Effector memory CD8-positive, alpha-beta T cell (primary cell): ENCODE results near the gene CCBE1.

ENCODE experiments used
- ATAC-seq: fragments of 150-1000 bp; cut with Tn5 transposase; replicated peaks from 2 replicates; pipeline ENCODE4 v1.10.0; 2021; ENCODE audit warnings: mild to moderate bottlenecking, moderate library complexity
- DNase-seq, 3 experiments: peaks; one replicate each; pipeline ENCODE4 v3.0.0; 2021
- H3K27ac Mint-ChIP-seq, 2 donors: one replicate each; pipeline ENCODE4 v1.8.0; 2022; ENCODE audit warnings: mild to moderate bottlenecking in 2 of 2, mixed read lengths in 2 of 2, moderate library complexity in 2 of 2
- H3K27me3 Mint-ChIP-seq, 2 donors: one replicate each; pipeline ENCODE4 v1.8.0; 2022; ENCODE audit warnings: mixed read lengths in 2 of 2
- H3K36me3 Mint-ChIP-seq: one replicate; pipeline ENCODE4 v1.8.0; 2022; ENCODE audit warnings: mild to moderate bottlenecking, moderate library complexity, mixed read lengths; ENCODE audit not compliant: insufficient read depth
- H3K4me1 Mint-ChIP-seq, 2 donors: one replicate each; pipeline ENCODE4 v1.8.0; 2022; ENCODE audit warnings: low read depth in 2 of 2, mixed read lengths in 2 of 2
- H3K4me3 Mint-ChIP-seq, 2 donors: one replicate each; pipeline ENCODE4 v1.8.0; 2022; ENCODE audit warnings: mild to moderate bottlenecking in 2 of 2, mixed read lengths in 2 of 2, moderate library complexity in 2 of 2
- H3K9me3 Mint-ChIP-seq, 2 donors: one replicate each; pipeline ENCODE4 v1.8.0; 2022; ENCODE audit warnings: mixed read lengths in 2 of 2

CCBE1 gene

GRCh38 chr18:59470561-59471121 lies 226.6 kb downstream of the CCBE1 start:
- no peaks in the 10 kb centered on the region for H3K4me1 Mint-ChIP-seq
- ATAC-seq (no peak), DNase-seq (no peak)
- H3K36me3 Mint-ChIP-seq = no peaks in the 10 kb centered on the region
- no peak overlapping the region for H3K4me3 Mint-ChIP-seq
- H3K9me3 Mint-ChIP-seq = no peaks in the 10 kb centered on the region
- peaks cover 8 to 22% of the 10 kb centered on the region in 2 donors for H3K27me3 Mint-ChIP-seq
- H3K27ac Mint-ChIP-seq = no peak overlapping the region

GRCh38 chr18:59469463-59470180 lies 227.6 kb downstream of the CCBE1 start:
- Mint-ChIP-seq H3K27ac (no peak overlapping the region), H3K4me1 (no peaks in the 10 kb centered on the region), H3K4me3 (no peak overlapping the region), H3K9me3 (no peaks in the 10 kb centered on the region), H3K27me3 (peaks cover 14 to 22% of the 10 kb centered on the region in 2 donors), H3K36me3 (no peaks in the 10 kb centered on the region)
- ATAC-seq (no peak), DNase-seq (no peak)

- H3K36me3 Mint-ChIP-seq = no peaks in the 10 kb centered on the region
- H3K27me3 Mint-ChIP-seq = peaks cover 16 to 18% of the 10 kb centered on the region in 2 donors
- no peak for ATAC-seq
- H3K27ac Mint-ChIP-seq = no peak overlapping the region
- no peaks in the 10 kb centered on the region for H3K4me1 Mint-ChIP-seq
- no peaks in the 10 kb centered on the region for H3K9me3 Mint-ChIP-seq
- no peak for DNase-seq
- H3K4me3 Mint-ChIP-seq = no peak overlapping the region
These were observed 228.4 kb downstream of the CCBE1 start for GRCh38 chr18:59468821-59469220.

GRCh38 chr18:59467497-59467896 lies 229.7 kb downstream of the CCBE1 start:
- no peak for DNase-seq
- ATAC-seq = no peak
- Mint-ChIP-seq H3K9me3 (no peaks in the 10 kb centered on the region), H3K4me3 (no peak overlapping the region), H3K36me3 (no peaks in the 10 kb centered on the region), H3K27me3 (peaks cover 16 to 17% of the 10 kb centered on the region in 2 donors), H3K27ac (no peak overlapping the region), H3K4me1 (no peaks in the 10 kb centered on the region)

- DNase-seq (no peak), ATAC-seq (no peak)
- no peaks in the 10 kb centered on the region for H3K9me3 Mint-ChIP-seq
- no peaks in the 10 kb centered on the region for H3K36me3 Mint-ChIP-seq
- H3K27me3 Mint-ChIP-seq = peaks cover 16 to 17% of the 10 kb centered on the region in 2 donors
- H3K4me1 Mint-ChIP-seq = no peaks in the 10 kb centered on the region
- H3K4me3 Mint-ChIP-seq = no peak overlapping the region
- H3K27ac Mint-ChIP-seq = no peak overlapping the region
These were observed 230.2 kb downstream of the CCBE1 start for GRCh38 chr18:59466980-59467379.

- H3K36me3 Mint-ChIP-seq = no peaks in the 10 kb centered on the region
- ATAC-seq (no peak), DNase-seq (no peak)
- no peak overlapping the region for H3K27ac Mint-ChIP-seq
- peaks cover 16 to 17% of the 10 kb centered on the region in 2 donors for H3K27me3 Mint-ChIP-seq
- H3K9me3 Mint-ChIP-seq = no peaks in the 10 kb centered on the region
- H3K4me3 Mint-ChIP-seq = no peak overlapping the region
- no peaks in the 10 kb centered on the region for H3K4me1 Mint-ChIP-seq
These were observed 232.7 kb downstream of the CCBE1 start for GRCh38 chr18:59464486-59464885.

- H3K27me3 Mint-ChIP-seq = peaks cover 27 to 30% of the 10 kb centered on the region in 2 donors
- DNase-seq = no peak
- H3K9me3 Mint-ChIP-seq = no peaks in the 10 kb centered on the region
- H3K27ac Mint-ChIP-seq = no peak overlapping the region
- no peaks in the 10 kb centered on the region for H3K36me3 Mint-ChIP-seq
- no peaks in the 10 kb centered on the region for H3K4me1 Mint-ChIP-seq
- H3K4me3 Mint-ChIP-seq = no peak overlapping the region
- no peak for ATAC-seq
These were observed 236.1 kb downstream of the CCBE1 start for GRCh38 chr18:59461171-59461570.

GRCh38 chr18:59460072-59460420 lies 237.2 kb downstream of the CCBE1 start:
- Mint-ChIP-seq H3K4me3 (no peak overlapping the region), H3K27me3 (peaks cover 21 to 34% of the 10 kb centered on the region in 2 donors), H3K36me3 (no peaks in the 10 kb centered on the region), H3K9me3 (no peaks in the 10 kb centered on the region), H3K4me1 (no peaks in the 10 kb centered on the region), H3K27ac (no peak overlapping the region)
- ATAC-seq = no peak
- no peak for DNase-seq

GRCh38 chr18:59459369-59460071 lies 237.7 kb downstream of the CCBE1 start:
- ATAC-seq (no peak), DNase-seq (no peak)
- no peak overlapping the region for H3K4me3 Mint-ChIP-seq
- no peak overlapping the region for H3K27ac Mint-ChIP-seq
- no peaks in the 10 kb centered on the region for H3K36me3 Mint-ChIP-seq
- no peaks in the 10 kb centered on the region for H3K4me1 Mint-ChIP-seq
- no peaks in the 10 kb centered on the region for H3K9me3 Mint-ChIP-seq
- peaks cover 15 to 34% of the 10 kb centered on the region in 2 donors for H3K27me3 Mint-ChIP-seq

- no peak overlapping the region for H3K27ac Mint-ChIP-seq
- ATAC-seq = no peak
- H3K4me3 Mint-ChIP-seq = no peak overlapping the region
- no peaks in the 10 kb centered on the region for H3K9me3 Mint-ChIP-seq
- H3K27me3 Mint-ChIP-seq = peaks cover 13 to 33% of the 10 kb centered on the region in 2 donors
- H3K4me1 Mint-ChIP-seq = no peaks in the 10 kb centered on the region
- H3K36me3 Mint-ChIP-seq = no peaks in the 10 kb centered on the region
- DNase-seq = no peak
These were observed 238.6 kb downstream of the CCBE1 start for GRCh38 chr18:59458575-59458974.

- Mint-ChIP-seq H3K9me3 (no peaks in the 10 kb centered on the region), H3K4me1 (no peaks in the 10 kb centered on the region), H3K4me3 (no peak overlapping the region), H3K27me3 (peaks cover 13 to 41% of the 10 kb centered on the region in 2 donors), H3K27ac (no peak overlapping the region), H3K36me3 (no peaks in the 10 kb centered on the region)
- ATAC-seq = no peak
- DNase-seq = no peak
These were observed 240.6 kb downstream of the CCBE1 start for GRCh38 chr18:59456657-59457056.

- ATAC-seq = no peak
- Mint-ChIP-seq H3K27me3 (peaks cover 13 to 47% of the 10 kb centered on the region in 2 donors), H3K4me1 (no peaks in the 10 kb centered on the region), H3K4me3 (no peak overlapping the region), H3K9me3 (no peaks in the 10 kb centered on the region), H3K36me3 (no peaks in the 10 kb centered on the region), H3K27ac (no peak overlapping the region)
- DNase-seq = no peak
These were observed 241.4 kb downstream of the CCBE1 start for GRCh38 chr18:59455728-59456276.

- DNase-seq = no peak
- no peaks in the 10 kb centered on the region for H3K36me3 Mint-ChIP-seq
- no peaks in the 10 kb centered on the region for H3K9me3 Mint-ChIP-seq
- H3K27me3 Mint-ChIP-seq = peaks cover 13 to 47% of the 10 kb centered on the region in 2 donors
- no peak overlapping the region for H3K27ac Mint-ChIP-seq
- ATAC-seq = no peak
- no peaks in the 10 kb centered on the region for H3K4me1 Mint-ChIP-seq
- no peak overlapping the region for H3K4me3 Mint-ChIP-seq
These were observed 242.1 kb downstream of the CCBE1 start for GRCh38 chr18:59454909-59455727.
